GM19467 (cell line): Measurements from ENCODE around the gene NUP107.
"Not testable (repeated sequence)": the region's sequence is repeated elsewhere in the genome, so short reads cannot be mapped to it uniquely, and the experiment has no call there.

Experiments
- ATAC-seq: cut with Tn5 transposase; IDR thresholded peaks from one replicate; pipeline ENCODE4 v1.9.1; 2021; ENCODE audit warnings: mild to moderate bottlenecking, moderate library complexity; ENCODE audit not compliant: unreplicated experiment

The NUP107 gene

DNA sequence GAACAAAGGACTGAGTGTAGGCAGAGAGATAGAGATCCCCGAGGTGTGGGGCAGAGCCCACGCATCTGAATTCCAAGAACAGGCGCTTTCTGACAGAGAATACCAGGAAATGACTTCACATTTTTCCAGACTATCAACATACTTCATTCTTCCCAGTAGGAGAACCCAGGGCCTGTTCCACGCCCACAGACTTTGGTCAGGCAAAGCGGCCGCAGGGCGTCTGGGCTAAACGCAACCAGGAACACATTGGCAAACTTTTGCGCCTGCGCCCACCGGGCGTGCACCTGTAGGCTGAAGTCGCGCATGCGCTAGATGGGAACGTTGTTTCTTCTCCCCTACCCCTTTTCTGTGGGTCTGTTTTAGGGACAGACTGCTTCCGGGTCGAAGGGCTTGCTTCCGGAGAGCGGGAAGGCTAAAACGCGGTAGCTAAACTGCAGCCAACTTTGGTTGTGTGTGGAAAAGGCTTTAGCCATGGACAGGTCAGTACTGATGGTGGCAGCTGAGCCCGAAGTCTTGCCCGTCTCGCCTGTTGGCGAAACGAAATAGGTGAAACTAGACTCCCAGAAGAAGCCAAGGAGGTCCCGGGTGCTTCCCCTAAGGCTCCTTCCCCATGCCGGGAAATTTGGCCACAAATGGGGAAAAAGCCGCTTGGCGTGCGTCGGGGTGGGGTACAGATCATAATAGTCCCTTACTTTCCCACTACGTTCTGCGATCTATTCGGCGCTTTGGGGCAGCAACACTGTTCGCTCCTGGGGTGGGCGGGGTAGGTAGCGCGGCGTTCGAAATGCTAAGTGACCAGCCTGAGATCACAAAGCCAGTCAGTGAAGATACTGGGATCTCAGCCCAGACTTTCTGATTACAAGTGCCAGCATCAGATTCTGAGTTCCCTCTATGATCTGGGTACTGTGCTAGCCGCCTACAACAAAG, at the start of gene NUP107:
TSS of gene NUP107 (plus strand) at position 384 of the 927 bp plus-strand sequence. CDS start at position 472, 88 bp downstream.
- ATAC-seq = peak; percentile 94

- not testable (repeated sequence) for ATAC-seq
Measured at GRCh38 chr12:68637439-68637838, 49.3 kb upstream of the NUP107 start.

DNA sequence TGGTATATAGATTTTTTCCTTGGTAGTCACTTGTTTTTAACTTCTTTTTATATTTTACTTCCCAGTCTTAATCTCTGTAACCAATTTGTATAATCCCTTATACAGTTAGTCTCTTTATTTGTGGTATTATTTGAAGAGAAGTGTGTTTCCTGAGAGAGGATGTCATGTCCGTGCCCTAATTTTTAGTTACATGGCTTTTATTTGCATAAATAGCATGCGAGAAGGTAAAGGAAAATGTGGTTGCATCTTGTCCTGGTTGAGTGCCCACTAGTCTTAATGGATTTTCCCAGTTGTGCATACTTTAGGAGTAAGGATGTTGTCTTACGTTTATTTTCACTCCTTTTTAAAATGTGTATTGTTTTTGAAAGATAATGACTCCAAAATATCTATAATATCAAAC, 48.6 kb upstream of the NUP107 start:
- ATAC-seq = no peak

DNA sequence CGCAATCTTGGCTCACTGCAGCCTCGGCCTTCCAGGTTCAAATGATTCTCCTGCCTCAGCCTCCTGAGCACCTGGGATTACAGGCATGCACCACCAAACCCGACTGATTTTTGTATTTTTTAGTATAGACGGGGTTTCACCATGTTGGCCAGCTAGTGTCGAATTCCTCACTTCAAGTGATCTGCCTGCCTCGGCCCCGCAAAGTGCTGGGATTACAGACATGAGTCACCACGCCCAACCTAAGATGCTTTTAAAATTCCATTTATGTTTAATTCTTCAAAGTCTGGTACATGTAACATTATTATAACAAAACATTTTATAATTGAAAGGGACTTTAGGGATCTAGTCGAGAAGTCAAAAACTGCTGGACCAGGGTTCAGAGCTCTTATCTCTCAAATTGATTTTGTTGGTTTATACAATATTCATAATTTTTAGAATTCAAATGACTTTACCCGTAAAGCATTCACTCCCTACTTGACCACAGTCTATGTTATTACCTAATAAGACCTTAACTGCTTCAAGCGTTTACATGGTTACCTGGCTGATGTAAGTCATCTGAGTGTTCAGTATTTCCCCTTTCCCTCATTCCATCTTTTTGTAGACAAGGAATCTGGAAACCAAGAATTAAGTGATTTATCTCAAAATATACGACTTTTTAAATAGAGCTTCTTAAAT, 47.9 kb upstream of the NUP107 start:
- ATAC-seq = no peak

- ATAC-seq = no peak
Measured at GRCh38 chr12:68639396-68639767, 47.4 kb upstream of the NUP107 start.

DNA sequence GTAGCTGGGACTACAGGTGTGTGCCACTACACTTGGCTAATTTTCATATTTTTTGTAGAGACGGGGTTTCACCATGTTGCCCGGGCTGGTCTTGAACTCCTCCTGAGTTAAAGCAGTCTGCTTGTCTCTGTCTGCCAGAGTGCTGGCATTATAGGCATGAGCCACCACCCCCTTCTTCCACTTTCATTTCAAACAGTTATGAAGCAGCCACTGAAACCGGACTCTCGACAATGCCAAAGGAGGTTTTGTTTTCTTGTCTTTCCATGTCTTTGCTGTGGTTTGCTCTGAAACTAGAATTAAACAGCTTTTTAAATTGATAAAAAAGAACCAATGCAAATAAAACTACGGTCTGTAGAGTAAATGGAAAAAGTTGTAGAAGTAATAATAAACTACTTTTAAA, 45.6 kb upstream of the NUP107 start:
- ATAC-seq = peak; percentile 93

- no peak for ATAC-seq
Measured at GRCh38 chr12:68646484-68646883, 40.3 kb upstream of the NUP107 start.

DNA sequence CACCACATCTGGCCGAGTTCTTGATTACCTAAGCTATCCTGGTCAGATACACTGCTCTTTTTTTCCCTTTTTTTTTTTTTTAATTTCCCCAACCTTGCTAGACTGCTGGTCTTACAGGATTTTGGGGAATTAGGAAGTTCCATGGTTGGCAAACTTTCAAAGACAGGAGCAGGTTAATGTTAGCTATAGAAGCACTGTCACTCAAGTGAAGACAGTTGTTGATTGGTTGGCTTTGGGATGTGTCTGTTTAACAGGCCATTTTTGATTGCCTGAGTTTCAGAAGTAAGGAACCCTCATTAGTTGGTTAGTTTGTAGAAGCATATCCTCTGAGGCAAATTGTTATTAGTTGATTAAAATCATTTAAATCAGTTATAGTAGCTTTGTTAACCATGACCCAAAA, 39.3 kb upstream of the NUP107 start:
- no peak for ATAC-seq

- no peak for ATAC-seq
Measured at GRCh38 chr12:68648179-68648578, 38.6 kb upstream of the NUP107 start.

DNA sequence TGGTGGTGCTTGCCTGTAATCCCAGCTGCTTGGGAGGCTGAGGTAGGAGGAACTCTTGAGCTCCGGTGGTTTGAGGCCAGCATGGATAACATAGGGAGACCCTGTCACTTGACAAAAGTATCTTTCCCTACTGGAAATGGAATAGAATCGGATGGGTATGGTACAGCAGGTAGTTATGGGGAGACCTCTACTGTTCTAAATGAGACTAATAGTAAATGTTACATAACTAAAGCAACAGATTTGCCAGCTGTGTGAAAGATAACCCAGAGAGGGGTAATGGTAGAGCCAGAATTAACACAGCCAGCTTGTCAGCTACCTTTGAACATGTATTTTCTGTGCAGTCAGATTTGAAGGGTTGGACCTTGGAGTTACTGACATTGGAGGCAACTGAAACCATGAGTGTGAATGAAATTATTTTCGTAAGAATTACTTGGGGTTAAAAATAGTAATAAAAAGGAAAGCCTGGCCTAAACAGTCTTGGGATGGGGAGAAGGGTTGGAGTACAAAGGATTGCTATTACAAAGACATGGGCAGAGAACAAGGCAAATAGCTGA, 21.7 kb upstream of the NUP107 start:
- ATAC-seq = no peak

DNA sequence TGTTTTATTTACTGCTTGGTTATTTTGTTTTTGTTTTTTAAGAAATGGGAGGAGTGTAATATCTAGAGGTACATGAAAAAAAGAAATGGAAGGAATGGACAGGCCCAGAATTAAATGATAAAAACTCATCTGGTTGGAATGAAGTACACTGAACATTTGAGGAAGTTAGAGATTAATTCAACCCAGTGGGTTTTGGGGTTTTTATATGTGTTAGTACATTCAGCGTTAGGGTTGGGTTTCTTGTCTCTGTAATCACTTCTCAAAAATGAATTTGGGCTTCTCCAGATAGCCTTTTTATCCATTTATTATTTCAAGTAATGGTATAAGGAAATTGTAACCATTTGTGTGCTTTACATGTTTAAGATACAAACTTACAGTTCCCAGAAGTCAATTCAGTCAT, 19.5 kb upstream of the NUP107 start:
- no peak for ATAC-seq

- no peak for ATAC-seq
Measured at GRCh38 chr12:68667896-68668295, 18.9 kb upstream of the NUP107 start.

DNA sequence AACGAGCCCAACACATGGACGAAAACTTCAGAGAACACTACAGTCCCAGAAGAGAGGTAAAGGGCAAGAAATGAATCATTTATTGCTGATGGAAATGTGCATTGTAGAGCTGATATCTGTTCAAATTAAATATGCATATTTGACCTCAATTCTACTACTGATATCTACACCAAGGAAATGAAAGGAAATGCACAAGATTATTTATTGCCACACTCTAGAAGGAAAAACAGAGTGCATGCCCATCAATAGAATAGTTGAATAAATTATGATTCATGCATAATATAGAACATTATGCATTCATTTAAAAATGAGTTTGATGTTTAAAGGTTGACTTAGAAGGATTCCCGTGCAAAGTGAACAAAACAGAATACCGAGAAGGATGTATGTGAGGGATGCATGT, 15.6 kb upstream of the NUP107 start:
- no peak for ATAC-seq

- no peak for ATAC-seq
Measured at GRCh38 chr12:68673788-68674187, 13.0 kb upstream of the NUP107 start.

- ATAC-seq = no peak
Measured at GRCh38 chr12:68674376-68674775, 12.4 kb upstream of the NUP107 start.

- ATAC-seq = no peak
Measured at GRCh38 chr12:68675101-68675842, 11.5 kb upstream of the NUP107 start.

GRCh38 chr12:68676854-68677253, 9.9 kb upstream of the NUP107 start:
- not testable (repeated sequence) for ATAC-seq

DNA sequence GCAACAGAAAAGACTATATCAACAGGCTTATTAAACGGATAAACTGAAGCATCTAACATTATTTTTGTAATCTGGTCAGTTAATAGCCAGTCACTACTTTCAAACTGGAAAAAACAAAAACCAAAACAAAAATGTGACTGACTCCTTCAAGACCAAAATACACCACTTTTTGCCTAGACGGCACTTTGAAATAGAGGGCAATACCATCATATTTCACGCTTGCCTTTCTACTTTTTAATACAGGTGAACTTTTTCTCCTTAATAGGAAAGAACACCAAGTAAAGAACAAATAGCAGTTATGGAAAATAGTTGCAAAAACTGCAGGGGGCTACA, 550 bp upstream of the NUP107 start:
- no peak for ATAC-seq

- no peak for ATAC-seq
Measured at GRCh38 chr12:68695454-68695853, 8.7 kb downstream of the NUP107 start.

DNA sequence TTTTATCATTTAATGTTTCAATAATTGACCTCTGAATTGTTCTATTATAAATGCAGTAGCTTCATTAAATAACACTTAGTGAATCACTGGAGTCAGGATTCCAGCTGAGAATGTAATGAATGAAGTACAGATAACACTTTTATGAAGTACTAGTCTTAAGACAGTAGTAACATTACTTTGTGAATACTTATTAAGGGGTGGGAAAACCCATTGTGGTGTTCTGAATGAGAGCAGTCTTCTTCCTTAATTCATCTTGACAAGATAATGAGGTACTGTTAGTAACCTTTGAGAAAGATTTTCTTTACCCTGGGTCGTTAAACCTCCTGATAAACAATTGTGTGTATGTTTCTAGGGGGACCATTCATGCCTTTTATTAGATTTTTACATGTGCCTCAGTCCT, 12.7 kb downstream of the NUP107 start:
- ATAC-seq = no peak

- ATAC-seq = no peak
Measured at GRCh38 chr12:68727776-68728175, 41.0 kb downstream of the NUP107 start.
